Epithelial cell of esophagus (primary cell): Measurements from ENCODE around the gene KLHDC4.

Experiments
- DNase-seq: peaks from one replicate; pipeline ENCODE4 v3.0.0; 2010; ENCODE audit warnings: low read depth
- H3K4me3 ChIP-seq: 2 replicates; pipeline ENCODE4 v1.5.1; 2011; ENCODE audit warnings: mild to moderate bottlenecking, low read length, control low read depth
- TF ChIP-seq, protein P1 (sequence below): IDR thresholded peaks from 2 replicates; pipeline ENCODE4 v1.5.1; 2011; ENCODE audit warnings: low read depth, mild to moderate bottlenecking, low read length, control low read depth, inconsistent platforms; ENCODE audit not compliant: insufficient read depth; ENCODE audit errors: missing control alignments

KLHDC4 gene

DNA sequence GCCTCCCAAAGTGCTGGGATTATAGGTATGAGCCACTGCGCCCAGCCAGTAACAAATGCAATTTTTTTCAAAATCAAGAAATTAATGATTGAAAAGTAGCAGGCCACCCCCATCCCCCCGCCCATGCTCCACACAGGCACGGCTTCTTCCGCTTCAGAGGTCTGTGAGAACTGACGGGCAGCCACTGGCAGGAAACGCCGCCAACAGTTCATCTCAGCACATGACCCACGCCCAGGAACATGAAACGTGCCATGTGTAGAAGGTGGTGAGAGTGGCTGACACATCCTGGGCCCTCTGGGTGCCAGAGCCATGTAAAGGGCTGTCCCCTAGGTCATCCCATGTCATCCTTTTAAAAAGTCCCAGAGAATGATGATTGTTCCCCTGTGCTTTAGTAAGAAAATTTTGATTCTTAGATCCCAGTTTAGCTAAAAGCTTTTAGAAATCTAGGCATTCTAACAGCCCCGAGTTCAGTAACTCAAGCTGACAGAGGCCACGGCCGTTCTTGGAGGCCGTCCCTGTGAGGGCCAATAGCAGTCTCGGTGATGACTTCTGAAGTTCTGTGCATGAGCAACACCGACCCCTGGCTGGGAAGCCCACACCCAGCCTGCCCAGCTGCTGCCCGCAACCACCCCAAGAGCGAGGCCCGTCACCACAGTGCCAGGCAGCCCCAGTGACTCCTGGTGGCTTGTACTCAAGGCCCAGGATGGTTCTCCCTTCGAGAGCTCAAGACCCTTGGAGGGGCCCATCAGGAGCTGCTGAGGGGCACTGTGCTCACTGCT is 52.1 kb downstream of the KLHDC4 start:
- no peak for DNase-seq
- no peak overlapping the region for H3K4me3 ChIP-seq
- TF ChIP-seq, protein P1, sequence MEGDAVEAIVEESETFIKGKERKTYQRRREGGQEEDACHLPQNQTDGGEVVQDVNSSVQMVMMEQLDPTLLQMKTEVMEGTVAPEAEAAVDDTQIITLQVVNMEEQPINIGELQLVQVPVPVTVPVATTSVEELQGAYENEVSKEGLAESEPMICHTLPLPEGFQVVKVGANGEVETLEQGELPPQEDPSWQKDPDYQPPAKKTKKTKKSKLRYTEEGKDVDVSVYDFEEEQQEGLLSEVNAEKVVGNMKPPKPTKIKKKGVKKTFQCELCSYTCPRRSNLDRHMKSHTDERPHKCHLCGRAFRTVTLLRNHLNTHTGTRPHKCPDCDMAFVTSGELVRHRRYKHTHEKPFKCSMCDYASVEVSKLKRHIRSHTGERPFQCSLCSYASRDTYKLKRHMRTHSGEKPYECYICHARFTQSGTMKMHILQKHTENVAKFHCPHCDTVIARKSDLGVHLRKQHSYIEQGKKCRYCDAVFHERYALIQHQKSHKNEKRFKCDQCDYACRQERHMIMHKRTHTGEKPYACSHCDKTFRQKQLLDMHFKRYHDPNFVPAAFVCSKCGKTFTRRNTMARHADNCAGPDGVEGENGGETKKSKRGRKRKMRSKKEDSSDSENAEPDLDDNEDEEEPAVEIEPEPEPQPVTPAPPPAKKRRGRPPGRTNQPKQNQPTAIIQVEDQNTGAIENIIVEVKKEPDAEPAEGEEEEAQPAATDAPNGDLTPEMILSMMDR, result no peak

DNA sequence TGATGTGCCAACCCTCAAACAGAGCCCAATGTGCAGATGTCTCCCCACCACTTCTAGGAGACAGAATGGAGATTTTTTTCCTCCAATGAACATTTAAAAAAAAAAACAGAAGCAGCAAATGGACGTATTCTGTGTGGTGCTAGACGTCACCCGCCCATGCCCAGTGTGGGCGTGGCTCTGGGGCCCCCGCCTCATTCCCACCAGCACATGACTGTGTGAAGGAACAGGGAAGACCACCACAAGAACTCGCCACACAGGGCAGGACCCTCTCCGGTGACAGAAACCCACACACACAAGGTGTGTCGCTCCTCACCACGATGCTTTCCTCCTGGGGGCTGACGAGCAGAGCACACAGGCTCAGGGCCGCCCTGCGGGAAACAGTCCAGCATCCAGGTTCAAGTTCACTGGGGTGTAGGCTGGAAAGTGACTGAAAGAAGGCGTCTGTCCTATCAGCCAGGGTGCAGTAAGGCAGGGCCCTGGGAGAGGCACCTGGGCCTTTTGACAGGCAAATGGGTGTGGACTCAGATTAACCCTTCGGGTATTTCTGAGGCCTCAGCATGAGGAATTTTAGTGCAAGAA is 53.5 kb downstream of the KLHDC4 start:
- DNase-seq, result peak; percentile 6
- H3K4me3 ChIP-seq, result no peak overlapping the region
- TF ChIP-seq, protein P1, result no peak

- TF ChIP-seq, protein P1, result no peak
- no peak overlapping the region for H3K4me3 ChIP-seq
- DNase-seq, result no peak
Measured at GRCh38 chr16:87710887-87711286, 54.9 kb downstream of the KLHDC4 start.

- TF ChIP-seq, protein P1, result no peak
- H3K4me3 ChIP-seq, result no peak overlapping the region
- no peak for DNase-seq
Measured at GRCh38 chr16:87709677-87710076, 56.1 kb downstream of the KLHDC4 start.

GRCh38 chr16:87708881-87709638 is 56.7 kb downstream of the KLHDC4 start:
- no peak overlapping the region for H3K4me3 ChIP-seq
- TF ChIP-seq, protein P1, result no peak
- DNase-seq, result no peak

DNA sequence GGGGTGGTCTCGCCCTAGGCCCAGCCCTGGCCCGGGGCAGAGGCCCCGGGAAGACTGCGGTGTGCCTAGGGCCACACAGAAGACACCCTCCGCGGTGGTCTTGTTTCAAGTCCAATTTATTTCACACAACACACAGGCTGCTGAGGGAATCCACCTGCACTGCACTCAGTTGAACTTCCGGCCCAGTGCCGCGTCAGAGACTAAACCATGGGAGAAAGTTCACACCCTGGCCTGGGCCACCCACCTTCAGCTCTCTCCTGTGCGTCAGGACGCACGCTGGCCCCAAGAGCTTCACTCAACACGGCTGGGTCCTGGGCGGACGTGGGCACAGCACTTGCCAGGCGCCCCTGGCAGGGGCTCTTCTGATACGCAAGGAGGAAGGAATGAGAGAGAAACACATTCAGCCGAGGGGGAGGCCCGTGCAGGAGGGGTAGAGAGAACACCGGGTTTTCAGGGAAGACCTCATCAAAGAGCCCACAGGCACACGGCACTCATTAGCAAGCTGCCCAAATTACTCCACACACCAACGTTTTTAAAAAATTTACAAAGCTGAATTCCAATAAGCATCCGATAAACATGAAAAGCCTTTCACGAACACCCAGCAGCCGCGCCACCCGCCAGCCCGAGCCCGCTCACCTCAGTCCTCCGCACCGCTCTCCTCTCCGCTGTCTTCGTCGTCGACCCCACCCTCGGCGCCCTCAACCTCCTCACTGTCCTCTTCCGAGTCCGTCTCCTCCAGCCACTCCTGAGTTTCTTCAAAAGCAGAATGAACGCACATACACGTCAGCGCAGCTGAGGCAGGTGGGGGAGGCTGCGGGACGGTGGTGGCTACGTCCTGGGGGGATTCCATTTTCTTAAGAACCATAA is 57.8 kb downstream of the KLHDC4 start:
- TF ChIP-seq, protein P1, result no peak
- DNase-seq, result no peak
- no peak overlapping the region for H3K4me3 ChIP-seq
